Measurements from ENCODE around the gene C1orf146. TPM values are rescaled to one million over a fixed set of nuclear protein-coding genes. Genes with fewer than 3 reads are reported as not detected.
"Not testable (repeated sequence)": the region's sequence is repeated elsewhere in the genome, so short reads cannot be mapped to it uniquely, and the experiment has no call there.

C1orf146 gene
- total RNA-seq, 1 donor from 2014 or later: not detected

- intact Hi-C loops (cut with micrococcal nuclease): no loop called here
Observed at GRCh38 chr1:92273039-92273438, 55.3 kb downstream of the C1orf146 start.

GRCh38 chr1:92274939-92275338, 57.2 kb downstream of the C1orf146 start:
- intact Hi-C loops (cut with micrococcal nuclease): no loop called here

DNA sequence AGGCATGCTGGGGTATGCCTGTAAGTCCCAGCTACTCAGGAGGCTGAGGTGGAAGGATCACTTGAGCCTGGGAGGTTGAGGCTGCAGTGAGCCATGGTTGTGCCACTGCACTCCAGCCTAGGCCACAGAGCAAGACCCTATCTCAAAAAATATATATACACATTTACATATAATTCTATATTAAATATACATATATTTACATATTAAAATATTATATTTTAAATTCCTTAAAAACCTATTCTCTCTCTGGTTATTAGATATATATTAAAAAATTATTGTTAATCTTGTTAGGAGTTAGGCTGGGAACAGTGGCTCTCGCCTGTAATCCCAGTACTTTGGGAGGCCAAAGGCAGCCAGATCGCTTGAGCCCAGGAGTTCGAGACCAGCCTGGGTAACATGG, 58.4 kb downstream of the C1orf146 start:
- intact Hi-C loops (cut with micrococcal nuclease): no loop called here

DNA sequence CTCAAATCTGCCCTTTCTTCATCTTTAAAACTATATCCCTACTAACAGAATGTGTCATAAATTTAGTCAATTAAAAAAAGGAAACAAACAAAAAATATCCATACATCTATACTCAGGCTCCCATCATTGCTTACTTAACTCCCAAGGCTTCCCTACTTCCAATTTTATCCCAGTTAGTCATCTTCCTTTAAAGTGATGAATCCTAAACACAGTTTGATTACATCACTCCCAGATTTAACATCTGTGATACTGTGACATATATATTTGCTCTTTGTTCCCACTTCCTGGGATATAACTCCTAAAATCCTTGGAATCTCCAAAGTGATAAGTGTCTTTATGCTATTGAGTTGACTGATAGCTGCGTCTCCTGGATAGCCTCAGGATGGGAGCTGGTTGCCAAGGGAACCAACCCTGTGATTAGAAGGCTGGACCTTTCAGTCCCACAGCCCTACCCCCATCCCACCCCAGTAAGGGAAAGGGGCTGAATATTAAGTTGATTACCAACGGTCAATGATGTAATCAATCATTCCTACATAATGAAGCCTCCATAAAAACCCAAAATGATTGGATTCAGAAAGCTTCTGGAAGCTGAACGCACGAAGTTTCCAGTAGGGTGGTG, 59.5 kb downstream of the C1orf146 start:
- intact Hi-C loops (cut with micrococcal nuclease): no loop called here

- intact Hi-C loops (cut with micrococcal nuclease): not testable (repeated sequence)
Observed at GRCh38 chr1:92279781-92280180, 62.1 kb downstream of the C1orf146 start.

DNA sequence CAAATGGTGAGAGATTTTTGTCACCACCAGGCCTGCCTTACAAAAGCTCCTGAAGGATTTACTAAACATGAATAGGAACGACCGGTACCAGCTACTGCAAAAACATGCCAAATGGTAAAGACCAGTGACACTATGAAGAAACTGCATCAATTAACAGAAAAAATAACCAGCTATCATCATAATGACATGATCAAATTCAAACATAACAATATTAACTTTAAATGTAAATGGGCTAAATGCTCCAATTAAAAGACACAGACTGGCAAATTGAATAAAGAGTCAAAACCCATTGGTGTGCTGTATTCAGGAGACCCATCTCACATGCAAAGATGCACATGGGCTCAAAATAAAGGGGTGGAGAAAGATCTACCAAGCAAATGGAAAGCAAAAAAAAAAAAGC, 63.7 kb downstream of the C1orf146 start:
- intact Hi-C loops (cut with micrococcal nuclease): not testable (repeated sequence)

GRCh38 chr1:92291372-92291999, 73.8 kb downstream of the C1orf146 start:
- intact Hi-C loops (cut with micrococcal nuclease): loop anchor here (1.0 to 10.0 kb wide), 5 partner anchors 294 to 1127 kb away; no protein-coding TSS in a partner anchor

Other genes starting within 250 kb of the C1orf146 start
- 0.24 and 0.29 TPM in 2 replicates for gene EPHX4, start 187.9 kb upstream of the C1orf146 start, total RNA-seq
- gene SETSIP, start 142.5 kb upstream of the C1orf146 start, total RNA-seq: not detected in 2 replicates
- 0.93 and 1.4 TPM in 2 replicates for gene BTBD8, start 137.6 kb upstream of the C1orf146 start, total RNA-seq
- 26.3 and 28.9 TPM in 2 replicates for gene GLMN, start 81.1 kb downstream of the C1orf146 start, total RNA-seq
- gene RPAP2, start 81.1 kb downstream of the C1orf146 start, total RNA-seq: 38.4 and 40.3 TPM in 2 replicates